HPDE6-E6E7 (cell line): ENCODE measurements around the gene ETV7.
"Not testable (repeated sequence)": the region's sequence is repeated elsewhere in the genome, so short reads cannot be mapped to it uniquely, and the experiment has no call there.

Experiments
- DNase-seq: peaks from one replicate; pipeline ENCODE4 v3.0.0; 2011; ENCODE audit warnings: missing footprints; ENCODE audit errors: extremely low spot score

ETV7 gene

GRCh38 chr6:36340306-36340617, 47.2 kb downstream of the ETV7 start:
- DNase-seq: no peak

- no peak for DNase-seq
Observed at GRCh38 chr6:36339146-36339545, 48.3 kb downstream of the ETV7 start.

- DNase-seq: not testable (repeated sequence)
Observed at GRCh38 chr6:36338223-36338622, 49.2 kb downstream of the ETV7 start.

- no peak for DNase-seq
Observed at GRCh38 chr6:36337814-36338213, 49.7 kb downstream of the ETV7 start.

- DNase-seq: no peak
Observed at GRCh38 chr6:36336779-36337241, 50.7 kb downstream of the ETV7 start, which contains the start of gene BNIP5. Gene BNIP5, minus strand, starts transcription at chr6:36336888. Its CDS starts 6,198 bp downstream, at chr6:36330690.

GRCh38 chr6:36336208-36336710, 51.2 kb downstream of the ETV7 start:
- DNase-seq: no peak

GRCh38 chr6:36335465-36336207, 51.8 kb downstream of the ETV7 start:
- no peak for DNase-seq

- no peak for DNase-seq
Observed at GRCh38 chr6:36334832-36335459, 52.5 kb downstream of the ETV7 start.

- DNase-seq: no peak
Observed at GRCh38 chr6:36333931-36334725, 53.3 kb downstream of the ETV7 start.

- DNase-seq: no peak
Observed at GRCh38 chr6:36333171-36333895, 54.1 kb downstream of the ETV7 start.

GRCh38 chr6:36331381-36331780, 56.1 kb downstream of the ETV7 start:
- no peak for DNase-seq

GRCh38 chr6:36330366-36330765, 57.1 kb downstream of the ETV7 start:
- DNase-seq: no peak

GRCh38 chr6:36329798-36330291, 57.6 kb downstream of the ETV7 start:
- no peak for DNase-seq

GRCh38 chr6:36328600-36328999, 58.9 kb downstream of the ETV7 start:
- no peak for DNase-seq

- DNase-seq: no peak
Observed at GRCh38 chr6:36327919-36328236, 59.6 kb downstream of the ETV7 start.

GRCh38 chr6:36327226-36327918, 60.1 kb downstream of the ETV7 start:
- no peak for DNase-seq

- no peak for DNase-seq
Observed at GRCh38 chr6:36326356-36326995, 61.0 kb downstream of the ETV7 start.

- DNase-seq: no peak
Observed at GRCh38 chr6:36324715-36325114, 62.8 kb downstream of the ETV7 start.

GRCh38 chr6:36324191-36324590, 63.3 kb downstream of the ETV7 start:
- no peak for DNase-seq

GRCh38 chr6:36323062-36323461, 64.4 kb downstream of the ETV7 start:
- no peak for DNase-seq

GRCh38 chr6:36322591-36322990, 64.9 kb downstream of the ETV7 start:
- DNase-seq: no peak
